Hippocampal formation (tissue), 2 donors: ENCODE measurements around the gene TMEM187.
A peak's percentile ranks its signal among the peaks of the same experiment; 100 is the strongest.

Experiments
- DNase-seq, 2 donors: peaks; one replicate each; lab custom pipeline; 2025; lab: John Stamatoyannopoulos, UW

The TMEM187 gene

GRCh38 chrX:153954558-153955227 is 17.9 kb upstream of the TMEM187 start:
- DNase-seq, result no peak

GRCh38 chrX:153955228-153955732 is 17.3 kb upstream of the TMEM187 start:
- no peak for DNase-seq

- no peak for DNase-seq
Measured at GRCh38 chrX:153956044-153956907, 16.3 kb upstream of the TMEM187 start.

- DNase-seq, result no peak
Measured at GRCh38 chrX:153957224-153957623, 15.3 kb upstream of the TMEM187 start.

GRCh38 chrX:153958605-153959004 is 13.9 kb upstream of the TMEM187 start:
- DNase-seq, result no peak

GRCh38 chrX:153959649-153960048 is 12.9 kb upstream of the TMEM187 start:
- DNase-seq, result no peak

- DNase-seq, result no peak
Measured at GRCh38 chrX:153960077-153960476, 12.5 kb upstream of the TMEM187 start.

- DNase-seq, result no peak
Measured at GRCh38 chrX:153960786-153961185, 11.8 kb upstream of the TMEM187 start.

- DNase-seq, result no peak
Measured at GRCh38 chrX:153961292-153961691, 11.3 kb upstream of the TMEM187 start.

GRCh38 chrX:153963546-153963945 is 9.0 kb upstream of the TMEM187 start:
- no peak for DNase-seq

- no peak for DNase-seq
Measured at GRCh38 chrX:153964105-153964504, 8.4 kb upstream of the TMEM187 start.

GRCh38 chrX:153965406-153965805 is 7.1 kb upstream of the TMEM187 start:
- DNase-seq, result no peak

GRCh38 chrX:153966283-153966688 is 6.3 kb upstream of the TMEM187 start:
- DNase-seq, result no peak

- DNase-seq, result no peak
Measured at GRCh38 chrX:153966841-153967535, 5.6 kb upstream of the TMEM187 start.

GRCh38 chrX:153967536-153968224 is 4.9 kb upstream of the TMEM187 start:
- DNase-seq, result no peak

GRCh38 chrX:153968255-153968654 is 4.3 kb upstream of the TMEM187 start:
- no peak for DNase-seq

- no peak for DNase-seq
Measured at GRCh38 chrX:153968754-153969124, 3.8 kb upstream of the TMEM187 start.

GRCh38 chrX:153969125-153969903 is 3.2 kb upstream of the TMEM187 start:
- no peak for DNase-seq

- DNase-seq, result peak; percentile 47 to 58
Measured at GRCh38 chrX:153969904-153970356, 2.6 kb upstream of the TMEM187 start.

- DNase-seq, result peak in 1 of 2 donors; percentile 70
Measured at GRCh38 chrX:153970357-153971123, 2.0 kb upstream of the TMEM187 start.
